Sigmoid colon (tissue), 7 donors: Measurements from ENCODE around the gene CLTA. TPM values are rescaled to one million over a fixed set of nuclear protein-coding genes. Genes with fewer than 3 reads are reported as not detected.

Experiments used
- DNase-seq: peaks from one replicate; pipeline ENCODE4 v3.0.0-alpha.2; 2019
- H3K27ac ChIP-seq, 4 donors: fragments of 200-600 bp; sonication (generic); one replicate each; pipeline ENCODE4 v1.5.1; 2016 to 2019; ENCODE audit warnings: mild to moderate bottlenecking in 1 of 4
- H3K27me3 ChIP-seq, 3 donors: fragments of 200-600 bp; sonication (generic); one replicate each; pipeline ENCODE4 v1.5.1; 2019; ENCODE audit warnings: mild to moderate bottlenecking in 1 of 3
- H3K36me3 ChIP-seq, 4 donors: fragments of 200-600 bp; sonication (generic); one replicate each; pipeline ENCODE4 v1.5.1; 2016 to 2019
- H3K4me1 ChIP-seq, 4 donors: fragments of 200-600 bp; sonication (generic); one replicate each; pipeline ENCODE4 v1.5.1; 2017 to 2019
- H3K4me3 ChIP-seq, 4 donors: fragments of 200-600 bp; sonication (generic); one replicate each; pipeline ENCODE4 v1.5.1; 2017 to 2019; ENCODE audit warnings: mild to moderate bottlenecking in 2 of 4, moderate library complexity in 1 of 4
- H3K9me3 ChIP-seq, 4 donors: fragments of 200-600 bp in 3 of 4; sonication (generic) in 3 of 4; one replicate each; pipeline versions ENCODE4 v1.5.1 to v1.6.1; 2013 to 2019
- EP300 ChIP-seq, 4 donors: sonication (generic); formaldehyde crosslinking; IDR thresholded peaks; one replicate each; pipeline ENCODE4 v1.6.1; 2017; ENCODE audit warnings: antibody characterized with exemption in 4 of 4
- POLR2A ChIP-seq, 2 donors: fragments of 450-650 bp; IDR thresholded peaks; one replicate each; pipeline ENCODE4 v1.6.1; 2016; ENCODE audit warnings: antibody characterized with exemption in 2 of 2, mild to moderate bottlenecking in 2 of 2, moderate library complexity in 2 of 2
- POLR2AphosphoS5 ChIP-seq, 4 donors: sonication (generic); formaldehyde crosslinking; IDR thresholded peaks; one replicate each; pipeline ENCODE4 v1.6.1; 2017; ENCODE audit warnings: antibody characterized with exemption in 4 of 4
- WGBS, 2 donors: extraction: QIAGEN DNeasy Blood & Tissue Kit; methylation state at CpG; one replicate each; pipeline ENCODE4 v1.1.7; 2013; 5-methylcytosine and 5-hydroxymethylcytosine counted together
- intact Hi-C: fragments of 100-400 bp; cut with DNase I; formaldehyde crosslinking; loops from one replicate; pipeline ENCODE4 v1.15.1; 2023
- polyA plus RNA-seq, 3 donors: library from polyadenylated mRNA; stranded (reverse); fragments of 200-250 nt; gene quantifications; one replicate each; pipeline ENCODE4 v1.2.3, GENCODE V29; 2013
- total RNA-seq, 4 donors: library from RNA; depleted of rRNA; stranded (reverse); fragments of >200 nt; gene quantifications; one replicate each; pipeline ENCODE4 v1.1.0, GENCODE V29; 2016
- TF ChIP-seq, protein P1 (sequence below), 4 experiments: fragments of 450-650 bp in 3 of 4; fragments of 200-600 bp in 1 of 4; IDR thresholded peaks; one replicate each; pipeline ENCODE4 v1.5.1; 2016 to 2019; ENCODE audit warnings: antibody characterized with exemption in 4 of 4, mild to moderate bottlenecking in 3 of 4, moderate library complexity in 2 of 4
- donor health status: healthy with polysubstance abuse.
- donor health status: Bipolar disorder and iron deficiency.
- donor health status: healthy.

The CLTA gene
- total and polyA plus RNA-seq, 7 donors = 151 to 299 (median 176) TPM

DNA sequence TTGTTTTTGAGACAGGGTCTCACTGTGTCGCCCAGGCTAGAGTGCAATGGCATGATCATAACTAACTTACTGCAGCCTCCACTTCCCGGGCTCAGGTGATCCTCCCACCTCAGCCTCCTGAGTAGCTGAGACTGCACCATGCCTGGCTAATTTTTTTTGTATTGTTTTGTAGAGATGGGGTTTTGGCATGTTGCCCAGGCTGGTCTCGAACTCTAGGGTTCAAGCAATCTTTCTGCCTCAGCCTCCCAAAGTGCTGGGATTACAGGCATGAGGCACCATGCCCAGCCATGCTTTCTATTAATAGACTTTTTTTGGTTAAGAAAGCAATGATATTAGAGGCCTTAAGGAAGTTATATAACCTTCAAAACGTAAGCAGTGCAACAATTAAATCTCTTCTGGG lies 23.3 kb downstream of the CLTA start:
- peak overlapping the region in 3 of 4 donors; percentile 23 to 48 (median 24) for H3K27ac ChIP-seq
- intact Hi-C loops = no loop called here
- H3K27me3 ChIP-seq = no peaks in the 10 kb centered on the region
- DNase-seq = no peak
- WGBS, 2 donors = 75 to 78% methylated on average over 4 of the region's 4 CpGs
- H3K4me1 ChIP-seq = peaks cover 0 to 40% (median 21%) of the 10 kb centered on the region in 4 donors
- peaks cover 17 to 89% (median 27%) of the 10 kb centered on the region in 4 donors for H3K36me3 ChIP-seq
- no peaks in the 10 kb centered on the region for H3K9me3 ChIP-seq
- TF ChIP-seq POLR2AphosphoS5 (IDR thresholded peaks at IDR 0.05) = no peak
- no peak for TF ChIP-seq POLR2A (IDR thresholded peaks at IDR 0.05)
- TF ChIP-seq EP300 (IDR thresholded peaks at IDR 0.05) = no peak
- no peak overlapping the region for H3K4me3 ChIP-seq

- DNase-seq = no peak
- Histone ChIP-seq H3K4me1 (peaks cover 0 to 36% (median 21%) of the 10 kb centered on the region in 4 donors), H3K27ac (peak overlapping the region in 3 of 4 donors; percentile 23 to 48 (median 24)), H3K27me3 (no peaks in the 10 kb centered on the region), H3K36me3 (peaks cover 20 to 89% (median 32%) of the 10 kb centered on the region in 4 donors), H3K4me3 (no peak overlapping the region), H3K9me3 (no peaks in the 10 kb centered on the region)
- intact Hi-C loops = no loop called here
- TF ChIP-seq, protein P1, sequence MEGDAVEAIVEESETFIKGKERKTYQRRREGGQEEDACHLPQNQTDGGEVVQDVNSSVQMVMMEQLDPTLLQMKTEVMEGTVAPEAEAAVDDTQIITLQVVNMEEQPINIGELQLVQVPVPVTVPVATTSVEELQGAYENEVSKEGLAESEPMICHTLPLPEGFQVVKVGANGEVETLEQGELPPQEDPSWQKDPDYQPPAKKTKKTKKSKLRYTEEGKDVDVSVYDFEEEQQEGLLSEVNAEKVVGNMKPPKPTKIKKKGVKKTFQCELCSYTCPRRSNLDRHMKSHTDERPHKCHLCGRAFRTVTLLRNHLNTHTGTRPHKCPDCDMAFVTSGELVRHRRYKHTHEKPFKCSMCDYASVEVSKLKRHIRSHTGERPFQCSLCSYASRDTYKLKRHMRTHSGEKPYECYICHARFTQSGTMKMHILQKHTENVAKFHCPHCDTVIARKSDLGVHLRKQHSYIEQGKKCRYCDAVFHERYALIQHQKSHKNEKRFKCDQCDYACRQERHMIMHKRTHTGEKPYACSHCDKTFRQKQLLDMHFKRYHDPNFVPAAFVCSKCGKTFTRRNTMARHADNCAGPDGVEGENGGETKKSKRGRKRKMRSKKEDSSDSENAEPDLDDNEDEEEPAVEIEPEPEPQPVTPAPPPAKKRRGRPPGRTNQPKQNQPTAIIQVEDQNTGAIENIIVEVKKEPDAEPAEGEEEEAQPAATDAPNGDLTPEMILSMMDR (IDR thresholded peaks at IDR 0.05) = no peak
- TF ChIP-seq POLR2AphosphoS5 (IDR thresholded peaks at IDR 0.05) = peak in 1 of 4 donors; percentile 29
Observed at GRCh38 chr9:36214571-36214970, 23.9 kb downstream of the CLTA start.

DNA sequence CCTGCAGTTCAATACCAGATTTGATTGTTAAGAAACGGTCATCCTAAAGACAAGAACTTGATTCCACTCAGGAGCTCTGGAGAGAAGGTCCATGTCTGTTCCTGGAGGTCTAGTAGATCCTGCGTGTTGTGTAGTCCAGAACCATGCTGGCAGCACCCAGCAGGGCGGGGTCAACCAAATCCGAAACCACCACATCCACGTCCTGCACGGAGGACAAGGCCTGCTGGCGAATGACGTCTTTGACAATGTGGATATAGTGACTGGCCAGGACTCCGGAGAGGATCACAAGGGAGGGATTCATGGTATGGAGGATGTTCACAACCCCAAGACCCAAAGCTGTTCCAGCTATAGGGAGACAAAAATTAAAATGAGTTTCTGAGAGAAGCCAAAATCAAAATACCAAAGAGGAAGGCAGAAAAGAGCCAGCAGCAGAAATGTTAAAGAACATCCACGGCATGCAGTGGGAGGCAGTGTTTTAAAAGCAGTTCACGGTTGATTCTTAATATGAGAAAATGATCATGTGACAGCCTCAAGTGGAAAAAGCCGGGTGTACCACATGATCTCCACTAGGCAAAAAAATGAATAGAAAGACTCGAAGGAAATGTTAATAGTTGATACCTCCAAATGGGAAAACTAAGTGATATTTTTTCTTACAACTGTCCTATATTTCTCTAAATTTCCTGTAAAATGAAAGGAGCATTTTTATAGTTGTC lies 26.7 kb downstream of the CLTA start:
- no peak overlapping the region for H3K4me3 ChIP-seq
- peaks cover 22 to 88% (median 45%) of the 10 kb centered on the region in 4 donors for H3K36me3 ChIP-seq
- intact Hi-C loops = no loop called here
- no peaks in the 10 kb centered on the region for H3K27me3 ChIP-seq
- 73 to 81% methylated on average over 13 of the region's 13 CpGs for WGBS, 2 donors
- DNase-seq = no peak
- H3K9me3 ChIP-seq = no peaks in the 10 kb centered on the region
- H3K27ac ChIP-seq = peak overlapping the region in 1 of 4 donors; percentile 43
- TF ChIP-seq, protein P1 (IDR thresholded peaks at IDR 0.05) = no peak
- no peak for TF ChIP-seq EP300 (IDR thresholded peaks at IDR 0.05)
- TF ChIP-seq POLR2AphosphoS5 (IDR thresholded peaks at IDR 0.05) = no peak
- TF ChIP-seq POLR2A (IDR thresholded peaks at IDR 0.05) = no peak
- H3K4me1 ChIP-seq = peaks cover 0 to 31% (median 14%) of the 10 kb centered on the region in 4 donors

GRCh38 chr9:36218011-36218410 lies 27.3 kb downstream of the CLTA start:
- no peaks in the 10 kb centered on the region for H3K27me3 ChIP-seq
- peaks cover 0 to 31% (median 14%) of the 10 kb centered on the region in 4 donors for H3K4me1 ChIP-seq
- intact Hi-C loops = no loop called here
- H3K27ac ChIP-seq = peak overlapping the region in 1 of 4 donors; percentile 43
- TF ChIP-seq POLR2AphosphoS5 (IDR thresholded peaks at IDR 0.05) (no peak), EP300 (IDR thresholded peaks at IDR 0.05) (no peak), POLR2A (IDR thresholded peaks at IDR 0.05) (no peak)
- TF ChIP-seq, protein P1 (IDR thresholded peaks at IDR 0.05) = no peak
- 94 to 96% methylated on average over 5 of the region's 5 CpGs for WGBS, 2 donors
- DNase-seq = no peak
- peaks cover 0 to 2% (median 0%) of the 10 kb centered on the region in 4 donors for H3K9me3 ChIP-seq
- H3K36me3 ChIP-seq = peaks cover 24 to 88% (median 48%) of the 10 kb centered on the region in 4 donors
- no peak overlapping the region for H3K4me3 ChIP-seq

GRCh38 chr9:36218411-36218901 lies 27.7 kb downstream of the CLTA start:
- Histone ChIP-seq H3K9me3 (peaks cover 0 to 2% (median 0%) of the 10 kb centered on the region in 4 donors), H3K4me3 (no peak overlapping the region), H3K27me3 (no peaks in the 10 kb centered on the region), H3K4me1 (peaks cover 0 to 31% (median 13%) of the 10 kb centered on the region in 4 donors), H3K36me3 (peaks cover 24 to 88% (median 51%) of the 10 kb centered on the region in 4 donors), H3K27ac (no peak overlapping the region)
- TF ChIP-seq, protein P1 (IDR thresholded peaks at IDR 0.05) = no peak
- TF ChIP-seq POLR2A (IDR thresholded peaks at IDR 0.05) = no peak
- no peak for TF ChIP-seq EP300 (IDR thresholded peaks at IDR 0.05)
- no peak for TF ChIP-seq POLR2AphosphoS5 (IDR thresholded peaks at IDR 0.05)
- intact Hi-C loops = no loop called here
- 79 to 86% methylated on average over 7 of the region's 7 CpGs for WGBS, 2 donors
- no peak for DNase-seq
